Activated naive CD8-positive, alpha-beta T cell treated with anti-CD3 and anti-CD28 coated beads, Interleukin-2, amount 10 ng/mL, durations not matched to agents 7 days and 5 days (primary cell): ENCODE data around the gene OBSL1. TPM values are rescaled to one million over a fixed set of nuclear protein-coding genes. Genes with fewer than 3 reads are reported as not detected.

ENCODE experiments used
- ATAC-seq: fragments of 150-1000 bp; cut with Tn5 transposase; one replicate; pipeline ENCODE4 v1.10.0; 2021; ENCODE audit warnings: low read depth, moderate library complexity
- POLR2A ChIA-PET: fragments of 350-600 bp; sonication (Branson Sonifier 250); formaldehyde crosslinking; loops from one replicate; lab custom pipeline; 2021; ENCODE audit warnings: antibody characterized with exemption; lab: Charles Lee
- DNase-seq: peaks from one replicate; pipeline ENCODE4 v3.0.0; 2021
- H3K27ac Mint-ChIP-seq: one replicate; pipeline ENCODE4 v1.8.0; 2022; ENCODE audit warnings: mild to moderate bottlenecking, mixed read lengths
- H3K27me3 Mint-ChIP-seq: one replicate; pipeline ENCODE4 v1.8.0; 2022; ENCODE audit warnings: mild to moderate bottlenecking, moderate library complexity, mixed read lengths
- H3K36me3 Mint-ChIP-seq: one replicate; pipeline ENCODE4 v1.8.0; 2021; ENCODE audit warnings: mild to moderate bottlenecking, mixed read lengths
- H3K4me1 Mint-ChIP-seq: one replicate; pipeline ENCODE4 v1.8.0; 2021; ENCODE audit warnings: mixed read lengths
- H3K4me3 Mint-ChIP-seq: one replicate; pipeline ENCODE4 v1.8.0; 2022; ENCODE audit warnings: mild to moderate bottlenecking, moderate library complexity, mixed read lengths
- H3K9me3 Mint-ChIP-seq: one replicate; pipeline ENCODE4 v1.8.0; 2021; ENCODE audit warnings: mixed read lengths
- total RNA-seq, 2 experiments: library from RNA; stranded (reverse); gene quantifications; one replicate each; pipeline ENCODE4 v1.2.3, GENCODE V29; 2021

The OBSL1 gene
- total RNA-seq, 2 experiments from 2014 or later = not detected

DNA sequence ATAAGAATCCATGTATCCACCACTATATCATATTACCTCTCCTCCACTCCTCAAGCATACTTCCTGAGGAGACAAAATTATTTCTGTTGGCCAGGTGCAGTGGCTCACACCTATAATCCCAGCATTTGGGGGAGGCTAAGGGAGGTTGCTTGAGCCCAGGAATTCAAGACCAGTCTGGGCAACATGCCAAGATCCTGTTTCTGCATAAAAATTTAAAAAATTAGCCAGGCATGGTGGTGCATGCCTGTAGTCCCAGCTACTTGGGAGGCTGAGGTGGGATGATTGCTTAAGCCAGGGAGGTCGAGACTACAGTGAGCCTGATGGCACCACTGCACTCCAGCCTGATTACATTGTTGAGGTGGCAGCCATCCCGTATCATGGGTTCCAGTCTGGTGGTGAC, 10.0 kb upstream of the OBSL1 start:
- H3K27me3 Mint-ChIP-seq = peaks cover 8% of the 10 kb centered on the region
- H3K9me3 Mint-ChIP-seq = no peaks in the 10 kb centered on the region
- DNase-seq (no peak), ATAC-seq (no peak)
- POLR2A ChIA-PET = no interaction called here
- no peak overlapping the region for H3K4me3 Mint-ChIP-seq
- H3K27ac Mint-ChIP-seq = no peak overlapping the region
- no peaks in the 10 kb centered on the region for H3K36me3 Mint-ChIP-seq
- H3K4me1 Mint-ChIP-seq = no peaks in the 10 kb centered on the region

DNA sequence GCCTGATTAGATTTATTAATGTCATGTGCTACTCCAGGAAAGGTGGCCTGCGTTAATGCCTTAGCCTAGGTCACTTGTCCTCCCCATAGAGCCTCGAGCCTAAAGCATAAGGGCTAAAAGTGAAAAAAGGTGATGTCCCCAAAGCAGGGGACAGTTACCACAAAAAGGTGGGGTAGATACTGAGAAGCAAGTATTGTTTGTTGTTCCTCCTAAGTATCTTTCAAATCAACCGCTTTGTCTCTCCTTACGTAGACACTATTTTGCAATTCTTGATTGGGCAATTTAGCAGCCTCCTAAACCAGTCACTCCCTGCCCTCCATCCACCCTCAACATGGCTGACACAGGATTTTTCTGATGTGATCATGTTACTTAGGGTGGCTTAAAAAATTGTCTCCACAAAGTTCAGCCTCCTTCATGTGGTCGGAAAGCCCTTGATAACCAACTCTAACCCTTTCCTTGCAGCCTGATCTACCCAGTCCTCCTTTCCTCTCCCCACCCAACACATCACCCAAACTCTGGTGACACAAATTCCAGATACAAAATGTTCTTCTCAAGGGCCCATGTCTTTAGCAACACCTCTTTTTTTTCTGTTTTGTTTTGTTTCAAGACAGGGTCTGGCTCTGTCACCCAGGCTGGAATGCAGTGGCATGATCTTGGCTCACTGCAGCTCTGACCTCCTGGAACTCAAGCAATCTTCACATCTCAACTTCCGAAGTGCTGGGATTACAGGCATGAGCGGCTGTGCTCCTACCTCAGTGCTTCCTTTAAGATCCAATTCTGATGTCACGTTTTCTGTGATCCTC, 7.7 kb upstream of the OBSL1 start:
- DNase-seq = no peak
- no peak for ATAC-seq
- Mint-ChIP-seq H3K4me1 (no peaks in the 10 kb centered on the region), H3K27me3 (peaks cover 11% of the 10 kb centered on the region), H3K9me3 (no peaks in the 10 kb centered on the region), H3K4me3 (no peak overlapping the region), H3K27ac (no peak overlapping the region), H3K36me3 (no peaks in the 10 kb centered on the region)
- POLR2A ChIA-PET = no interaction called here

DNA sequence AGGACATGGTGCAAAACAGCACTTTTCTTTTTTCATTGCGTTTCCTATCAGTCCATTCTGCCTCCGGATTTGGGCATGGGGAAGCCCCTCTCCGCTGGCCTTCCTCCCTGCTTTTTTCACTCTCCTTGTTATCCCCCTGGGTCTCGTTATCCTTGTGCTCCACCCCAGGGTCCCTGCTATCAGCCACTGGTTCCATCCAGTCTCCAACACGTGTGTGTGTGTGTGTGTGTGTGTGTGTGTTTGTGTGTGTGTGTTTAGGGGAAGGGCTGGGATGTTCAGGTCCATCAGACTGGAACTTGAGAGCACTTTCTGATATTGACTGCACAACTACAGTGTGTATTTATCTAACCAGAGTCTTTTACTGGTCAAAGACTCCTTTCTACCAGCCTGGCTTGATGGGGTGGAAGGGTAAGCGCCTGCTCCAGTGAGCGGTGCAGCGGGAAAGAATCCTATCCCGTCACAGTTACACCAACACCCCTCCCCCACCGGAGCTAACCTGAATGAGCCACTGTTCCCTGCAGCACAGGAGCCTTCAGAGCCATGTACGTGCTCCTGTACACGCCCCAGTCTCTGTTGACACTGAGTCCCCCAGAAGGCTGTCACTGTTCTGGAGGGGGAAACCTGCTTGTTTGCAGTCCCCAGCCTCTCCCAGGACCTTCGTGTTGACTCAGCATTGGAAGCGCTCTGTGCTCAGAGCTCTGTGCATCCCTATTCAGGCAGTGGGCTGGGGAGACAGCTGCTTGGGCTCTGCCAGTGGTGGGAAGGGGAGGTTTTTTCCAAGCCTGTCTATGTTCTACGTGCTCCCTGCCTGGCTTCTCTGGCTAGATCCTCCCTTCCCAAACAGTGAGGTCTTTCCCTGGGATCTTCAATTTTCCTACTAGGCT, 5.4 kb upstream of the OBSL1 start:
- Mint-ChIP-seq H3K27me3 (peaks cover 28% of the 10 kb centered on the region), H3K4me1 (no peaks in the 10 kb centered on the region), H3K27ac (no peak overlapping the region), H3K9me3 (no peaks in the 10 kb centered on the region), H3K4me3 (no peak overlapping the region), H3K36me3 (no peaks in the 10 kb centered on the region)
- POLR2A ChIA-PET = no interaction called here
- ATAC-seq (no peak), DNase-seq (no peak)

DNA sequence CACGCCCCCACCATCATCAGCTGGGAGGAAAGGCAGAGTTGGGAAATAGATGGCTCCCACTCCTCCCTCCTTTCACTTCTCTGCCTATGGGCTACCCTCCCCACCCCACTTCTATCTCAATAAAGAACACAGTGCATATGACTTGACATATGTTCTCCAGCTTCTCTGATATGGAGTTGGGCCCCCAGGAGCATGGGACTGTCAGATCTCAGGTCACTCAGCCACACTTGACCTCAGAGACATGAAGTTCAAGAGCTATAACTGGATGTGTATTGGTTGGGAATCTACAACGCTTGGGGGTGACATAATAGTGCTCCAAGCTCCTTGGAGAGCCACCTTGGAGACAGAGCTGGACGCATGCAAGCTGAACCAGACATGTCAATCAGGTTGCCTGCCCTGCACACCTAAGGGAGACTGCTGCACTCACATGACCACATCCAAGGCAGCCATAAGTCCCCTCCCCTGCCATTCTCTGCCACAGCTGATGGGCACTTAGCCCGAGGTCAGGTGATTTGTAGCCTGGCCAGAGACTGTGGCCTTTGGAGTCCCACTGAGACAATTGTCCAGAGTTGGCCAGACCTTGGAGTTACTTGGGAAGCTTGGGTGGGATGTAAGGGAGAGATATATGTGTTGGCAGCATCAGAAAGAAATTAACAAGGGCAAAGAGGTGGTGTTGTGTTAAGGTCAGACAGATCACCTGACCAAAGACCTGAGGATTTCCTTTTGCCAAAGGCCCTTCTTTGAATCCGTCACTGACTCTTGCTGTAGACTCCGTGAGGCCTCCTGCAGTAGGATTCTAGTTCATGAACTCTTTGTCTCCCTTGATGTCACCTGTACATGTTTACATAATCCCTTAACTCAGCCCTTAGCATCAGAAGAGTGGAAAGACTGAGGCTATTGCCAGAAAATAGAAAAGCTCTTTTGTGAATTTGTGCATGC, 4.5 kb upstream of the OBSL1 start:
- Mint-ChIP-seq H3K4me1 (no peaks in the 10 kb centered on the region), H3K27me3 (peaks cover 32% of the 10 kb centered on the region), H3K36me3 (no peaks in the 10 kb centered on the region), H3K9me3 (no peaks in the 10 kb centered on the region), H3K27ac (no peak overlapping the region), H3K4me3 (no peak overlapping the region)
- POLR2A ChIA-PET = no interaction called here
- ATAC-seq (no peak), DNase-seq (no peak)

DNA sequence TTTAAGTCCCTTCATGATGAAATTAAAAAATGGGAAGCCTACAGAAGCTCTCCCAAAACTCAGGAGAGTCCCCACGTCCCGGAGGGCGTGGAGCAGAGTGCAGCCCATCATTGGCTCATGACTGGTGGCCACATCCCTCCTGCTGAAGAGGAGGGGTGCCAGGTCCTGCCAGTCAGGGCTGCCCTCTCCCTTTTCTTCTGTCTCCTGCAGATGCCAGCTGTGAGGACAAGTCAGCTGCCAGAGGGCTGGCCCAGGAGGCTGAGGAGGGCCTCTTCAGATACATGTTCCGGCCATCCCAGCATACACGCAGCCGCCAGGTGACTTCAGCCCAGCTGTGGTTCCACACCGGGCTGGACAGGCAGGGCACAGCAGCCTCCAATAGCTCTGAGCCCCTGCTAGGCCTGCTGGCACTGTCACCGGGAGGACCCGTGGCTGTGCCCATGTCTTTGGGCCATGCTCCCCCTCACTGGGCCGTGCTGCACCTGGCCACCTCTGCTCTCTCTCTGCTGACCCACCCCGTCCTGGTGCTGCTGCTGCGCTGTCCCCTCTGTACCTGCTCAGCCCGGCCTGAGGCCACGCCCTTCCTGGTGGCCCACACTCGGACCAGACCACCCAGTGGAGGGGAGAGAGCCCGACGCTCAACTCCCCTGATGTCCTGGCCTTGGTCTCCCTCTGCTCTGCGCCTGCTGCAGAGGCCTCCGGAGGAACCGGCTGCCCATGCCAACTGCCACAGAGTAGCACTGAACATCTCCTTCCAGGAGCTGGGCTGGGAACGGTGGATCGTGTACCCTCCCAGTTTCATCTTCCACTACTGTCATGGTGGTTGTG, 3.4 kb upstream of the OBSL1 start:
- no peak overlapping the region for H3K27ac Mint-ChIP-seq
- DNase-seq (no peak), ATAC-seq (no peak)
- peaks cover 38% of the 10 kb centered on the region for H3K27me3 Mint-ChIP-seq
- no peaks in the 10 kb centered on the region for H3K9me3 Mint-ChIP-seq
- POLR2A ChIA-PET = no interaction called here
- H3K4me3 Mint-ChIP-seq = no peak overlapping the region
- H3K4me1 Mint-ChIP-seq = no peaks in the 10 kb centered on the region
- H3K36me3 Mint-ChIP-seq = no peaks in the 10 kb centered on the region

DNA sequence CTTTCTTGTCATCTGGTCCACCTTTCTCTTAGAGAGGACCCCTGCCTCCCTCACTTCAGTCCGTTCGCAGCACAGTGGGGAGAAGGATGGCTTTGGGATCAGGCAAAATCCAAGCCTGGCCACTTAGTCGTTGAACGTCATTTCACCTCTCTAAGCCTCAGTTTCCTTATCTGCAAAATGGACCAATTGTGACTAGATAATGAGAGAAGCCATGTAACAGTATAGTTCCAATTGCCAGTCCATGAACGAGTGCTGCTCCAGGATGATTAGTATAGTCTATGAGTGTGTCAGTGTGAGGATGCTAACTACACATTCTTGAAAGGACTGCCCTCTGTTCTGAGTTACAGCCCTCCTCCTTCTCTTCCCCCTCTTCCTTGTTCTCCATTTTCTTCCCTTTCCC, 1.8 kb upstream of the OBSL1 start:
- no peaks in the 10 kb centered on the region for H3K36me3 Mint-ChIP-seq
- H3K4me3 Mint-ChIP-seq = no peak overlapping the region

DNA sequence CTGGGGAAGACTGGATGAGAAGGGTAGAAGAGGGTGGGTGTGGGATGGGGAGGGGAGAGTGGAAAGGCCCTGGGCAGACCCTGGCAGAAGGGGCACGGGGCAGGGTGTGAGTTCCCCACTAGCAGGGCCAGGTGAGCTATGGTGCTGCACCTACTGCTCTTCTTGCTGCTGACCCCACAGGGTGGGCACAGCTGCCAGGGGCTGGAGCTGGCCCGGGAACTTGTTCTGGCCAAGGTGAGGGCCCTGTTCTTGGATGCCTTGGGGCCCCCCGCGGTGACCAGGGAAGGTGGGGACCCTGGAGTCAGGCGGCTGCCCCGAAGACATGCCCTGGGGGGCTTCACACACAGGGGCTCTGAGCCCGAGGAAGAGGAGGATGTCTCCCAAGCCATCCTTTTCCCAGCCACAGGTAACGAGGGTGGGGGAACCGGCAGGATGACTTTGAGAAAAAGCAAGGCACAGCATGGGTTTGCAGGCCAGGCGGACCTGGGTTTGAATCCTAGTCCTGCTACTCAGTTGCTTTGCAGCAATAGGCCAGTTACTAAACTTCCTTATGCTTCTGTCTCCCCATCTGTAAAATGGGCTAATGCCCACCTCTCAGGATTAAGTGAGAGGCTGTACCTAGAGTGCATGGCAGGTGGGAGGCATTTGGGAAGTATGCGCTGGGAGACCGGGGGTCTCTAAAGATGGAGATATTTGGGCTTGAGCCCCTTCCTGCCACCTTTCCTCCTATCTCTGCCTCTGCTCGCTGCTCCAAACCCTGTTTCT, 1.1 kb upstream of the OBSL1 start, which contains the start of gene INHA:
Gene INHA, plus strand, starts transcription at position 74 of the 765 bp plus-strand sequence. Its CDS starts 65 bp downstream, at position 139.
- Mint-ChIP-seq H3K36me3 (no peaks in the 10 kb centered on the region), H3K27ac (no peak within 1 kb of the TSS), H3K27me3 (peaks cover 49% of the 10 kb centered on the region), H3K4me1 (no peaks in the 10 kb centered on the region), H3K9me3 (no peaks in the 10 kb centered on the region), H3K4me3 (no peak within 1 kb of the TSS)
- POLR2A ChIA-PET = interaction anchor here (0.6 kb wide), 1 partner anchor 84 kb away, joined by 4 read pairs; no protein-coding TSS in a partner anchor
- ATAC-seq (no peak), DNase-seq (no peak)

More for the DNA sequence above, 1.8 kb upstream of the OBSL1 start:
- H3K9me3 Mint-ChIP-seq = no peaks in the 10 kb centered on the region
- no peak overlapping the region for H3K27ac Mint-ChIP-seq
- H3K27me3 Mint-ChIP-seq = peaks cover 49% of the 10 kb centered on the region
- ATAC-seq = no peak
- POLR2A ChIA-PET = interaction anchor here (0.6 kb wide), 1 partner anchor 83 kb away, joined by 4 read pairs; no protein-coding TSS in a partner anchor
- no peaks in the 10 kb centered on the region for H3K4me1 Mint-ChIP-seq
- no peak for DNase-seq

DNA sequence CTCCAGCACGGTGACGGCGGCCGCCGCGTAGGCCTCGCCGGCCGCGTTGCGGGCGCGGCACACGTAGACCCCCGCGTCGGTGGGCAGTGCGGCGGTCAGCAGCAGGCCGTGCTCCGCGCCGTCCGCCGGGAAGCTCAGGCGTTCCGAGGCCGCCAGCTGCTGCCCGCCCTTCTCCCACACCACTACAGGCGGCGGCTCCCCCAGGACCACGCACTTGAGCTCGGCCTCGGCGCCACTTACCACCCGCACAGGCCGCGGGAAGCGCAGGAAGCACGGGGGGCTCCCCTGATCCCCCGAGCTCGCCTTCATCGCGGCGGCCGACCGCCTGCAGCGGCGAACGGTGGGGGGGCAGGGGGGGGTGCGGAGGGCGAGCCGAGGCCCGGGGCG, 422 bp downstream of the OBSL1 start:
- no peak for DNase-seq
- ATAC-seq = peak; percentile 27
- H3K4me1 Mint-ChIP-seq = no peaks in the 10 kb centered on the region
- H3K9me3 Mint-ChIP-seq = no peaks in the 10 kb centered on the region
- H3K4me3 Mint-ChIP-seq = no peak overlapping the region
- H3K27me3 Mint-ChIP-seq = peaks cover 46% of the 10 kb centered on the region
- H3K36me3 Mint-ChIP-seq = no peaks in the 10 kb centered on the region
- no peak overlapping the region for H3K27ac Mint-ChIP-seq
- POLR2A ChIA-PET = no interaction called here

DNA sequence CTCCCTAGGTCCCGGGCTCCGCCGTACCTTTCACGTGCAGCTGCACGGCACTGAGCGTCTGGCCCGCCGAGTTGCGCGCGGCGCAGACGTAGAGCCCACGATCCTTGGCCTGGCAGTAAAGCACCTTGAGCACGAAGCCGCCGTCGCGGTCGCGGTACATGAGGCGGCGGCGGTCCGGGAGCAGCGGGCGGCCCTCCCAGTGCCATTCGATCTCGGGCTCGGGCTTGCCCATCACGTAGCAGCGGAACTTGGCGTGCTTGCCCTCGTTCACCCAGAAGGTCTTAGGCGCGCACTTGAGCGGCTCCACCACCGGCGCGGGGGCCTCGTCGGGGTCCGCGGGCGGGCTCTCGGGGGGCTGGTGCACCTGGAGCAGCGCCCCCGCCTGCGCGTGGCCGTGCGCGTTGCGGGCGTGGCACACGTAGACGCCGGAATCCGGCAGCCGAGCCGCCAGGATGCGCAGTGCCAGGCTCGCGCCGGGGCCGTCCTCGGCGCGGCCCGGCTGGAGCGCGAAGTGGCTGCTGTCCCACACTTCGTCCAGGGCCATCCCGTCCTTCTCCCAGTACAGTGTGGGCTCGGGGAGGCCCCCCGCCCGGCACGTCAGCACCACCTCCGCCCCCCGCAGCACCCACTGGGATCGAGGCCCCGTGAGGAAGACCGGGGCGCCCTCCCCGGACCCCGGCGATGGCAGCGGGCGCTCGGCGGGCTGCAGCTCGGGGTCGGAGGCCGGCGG, 980 bp downstream of the OBSL1 start:
- no peaks in the 10 kb centered on the region for H3K36me3 Mint-ChIP-seq
- ATAC-seq (peak; percentile 38), DNase-seq (no peak)
- H3K4me1 Mint-ChIP-seq = no peaks in the 10 kb centered on the region
- POLR2A ChIA-PET = no interaction called here
- H3K27ac Mint-ChIP-seq = no peak overlapping the region
- no peak overlapping the region for H3K4me3 Mint-ChIP-seq
- no peaks in the 10 kb centered on the region for H3K9me3 Mint-ChIP-seq
- H3K27me3 Mint-ChIP-seq = peaks cover 44% of the 10 kb centered on the region

DNA sequence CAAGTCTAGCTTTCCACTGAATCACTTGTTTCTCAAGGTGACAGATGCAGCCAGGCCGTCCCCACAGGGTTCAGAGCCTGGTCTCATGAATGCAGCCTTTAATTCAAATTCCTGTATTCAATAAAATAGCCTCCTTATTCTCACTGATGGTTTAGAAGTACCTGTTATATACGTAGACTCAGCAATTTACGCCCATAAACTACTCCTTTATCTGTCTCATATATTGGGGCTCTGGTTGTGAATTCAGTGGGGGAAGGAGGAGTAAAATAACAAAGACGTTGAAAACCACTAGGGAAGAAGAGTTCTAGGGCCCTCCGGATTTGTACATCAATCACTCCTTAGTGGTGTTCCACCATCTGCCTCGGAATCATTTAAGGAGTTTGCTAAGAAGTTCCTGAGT, 1.7 kb downstream of the OBSL1 start:
- peaks cover 42% of the 10 kb centered on the region for H3K27me3 Mint-ChIP-seq
- H3K4me3 Mint-ChIP-seq = no peak overlapping the region

DNA sequence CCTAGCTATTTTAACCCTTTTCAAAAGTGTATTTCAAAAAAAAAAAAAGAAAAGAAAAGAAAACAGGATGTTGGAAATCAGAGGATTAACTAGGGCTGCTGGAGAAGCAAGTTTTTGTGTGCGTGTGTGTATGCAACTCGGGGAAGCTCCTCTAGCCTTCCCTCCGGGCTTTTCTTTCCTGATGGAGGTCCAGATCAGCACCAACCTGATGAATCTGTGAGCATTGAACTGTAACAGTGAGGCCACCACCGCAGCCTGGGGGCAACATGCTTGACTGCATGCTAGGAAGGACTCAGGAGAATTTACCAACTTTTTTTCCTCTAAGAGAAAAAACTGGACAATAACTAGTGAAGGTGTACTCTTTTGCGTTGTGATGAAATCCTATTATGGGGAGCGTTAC, 2.3 kb downstream of the OBSL1 start:
- POLR2A ChIA-PET = no interaction called here
- Mint-ChIP-seq H3K4me1 (no peaks in the 10 kb centered on the region), H3K4me3 (no peak overlapping the region), H3K9me3 (no peaks in the 10 kb centered on the region), H3K36me3 (no peaks in the 10 kb centered on the region), H3K27ac (no peak overlapping the region), H3K27me3 (peaks cover 42% of the 10 kb centered on the region)
- DNase-seq (no peak), ATAC-seq (no peak)

More for the DNA sequence above, 1.7 kb downstream of the OBSL1 start:
- POLR2A ChIA-PET = no interaction called here
- ATAC-seq (no peak), DNase-seq (no peak)
- Mint-ChIP-seq H3K9me3 (no peaks in the 10 kb centered on the region), H3K27ac (no peak overlapping the region), H3K4me1 (no peaks in the 10 kb centered on the region), H3K36me3 (no peaks in the 10 kb centered on the region)
